Measurements from ENCODE around the gene ACTL7B.

The ACTL7B gene

GRCh38 chr9:108834959-108835665 is 20.7 kb downstream of the ACTL7B start:
- no peaks in the 10 kb centered on the region for H3K27me3 ChIP-seq (ENCODE audit: low read length)
- H3K36me3 ChIP-seq (ENCODE audit: low read length), result no peaks in the 10 kb centered on the region
- H3K27ac ChIP-seq (ENCODE audit: low read depth, low read length), result no peak overlapping the region
- no peaks in the 10 kb centered on the region for H3K9me3 ChIP-seq (ENCODE audit: insufficient read depth, low read length)
- H3K4me2 ChIP-seq (ENCODE audit: low read depth, low read length, poor library complexity, severe bottlenecking), result no peak overlapping the region
- no peaks in the 10 kb centered on the region for H3K79me2 ChIP-seq (ENCODE audit: insufficient read depth, low read length)
- no peak overlapping the region for H3K4me3 ChIP-seq (ENCODE audit: insufficient read depth, low read length, poor library complexity, severe bottlenecking)
- no peaks in the 10 kb centered on the region for H3K9me2 ChIP-seq (replicated peaks; ENCODE audit: insufficient read depth, low read length)
- no peak overlapping the region for H3K9ac ChIP-seq (ENCODE audit: low read length)
- no peaks in the 10 kb centered on the region for H4K20me1 ChIP-seq (ENCODE audit: low read depth, low read length)
- no peak overlapping the region for H2AFZ ChIP-seq (ENCODE audit: low read depth, low read length, severe bottlenecking)
- H3F3A ChIP-seq (ENCODE audit: insufficient read depth), result no peaks in the 10 kb centered on the region
- TF ChIP-seq CTCF (IDR thresholded peaks at IDR 0.05; ENCODE audit: insufficient read depth, low read length, poor library complexity, severe bottlenecking) (no peak), EZH2phosphoT487 (conservative IDR thresholded peaks at IDR 0.05; ENCODE audit: low read length) (no peak)

GRCh38 chr9:108832179-108832500 is 23.6 kb downstream of the ACTL7B start:
- H3K27ac ChIP-seq (ENCODE audit: low read depth, low read length), result no peak overlapping the region
- no peak overlapping the region for H3K9ac ChIP-seq (ENCODE audit: low read length)
- H3K9me3 ChIP-seq (ENCODE audit: insufficient read depth, low read length), result no peaks in the 10 kb centered on the region
- no peak overlapping the region for H2AFZ ChIP-seq (ENCODE audit: low read depth, low read length, severe bottlenecking)
- TF ChIP-seq CTCF (IDR thresholded peaks at IDR 0.05; ENCODE audit: insufficient read depth, low read length, poor library complexity, severe bottlenecking) (no peak), EZH2phosphoT487 (conservative IDR thresholded peaks at IDR 0.05; ENCODE audit: low read length) (no peak)
- H4K20me1 ChIP-seq (ENCODE audit: low read depth, low read length), result no peaks in the 10 kb centered on the region
- no peaks in the 10 kb centered on the region for H3K9me2 ChIP-seq (replicated peaks; ENCODE audit: insufficient read depth, low read length)
- H3K4me3 ChIP-seq (ENCODE audit: insufficient read depth, low read length, poor library complexity, severe bottlenecking), result no peak overlapping the region
- H3K79me2 ChIP-seq (ENCODE audit: insufficient read depth, low read length), result no peaks in the 10 kb centered on the region
- no peaks in the 10 kb centered on the region for H3K36me3 ChIP-seq (ENCODE audit: low read length)
- no peaks in the 10 kb centered on the region for H3F3A ChIP-seq (ENCODE audit: insufficient read depth)
- H3K4me2 ChIP-seq (ENCODE audit: low read depth, low read length, poor library complexity, severe bottlenecking), result no peak overlapping the region
- no peaks in the 10 kb centered on the region for H3K27me3 ChIP-seq (ENCODE audit: low read length)

GRCh38 chr9:108831496-108832178 is 24.1 kb downstream of the ACTL7B start:
- TF ChIP-seq EZH2phosphoT487 (conservative IDR thresholded peaks at IDR 0.05; ENCODE audit: low read length) (no peak), CTCF (IDR thresholded peaks at IDR 0.05; ENCODE audit: insufficient read depth, low read length, poor library complexity, severe bottlenecking) (no peak)

More at GRCh38 chr9:108831496-108832178, 24.1 kb downstream of the ACTL7B start:
- H3K36me3 ChIP-seq (ENCODE audit: low read length), result no peaks in the 10 kb centered on the region
- no peaks in the 10 kb centered on the region for H4K20me1 ChIP-seq (ENCODE audit: low read depth, low read length)
- H3K9ac ChIP-seq (ENCODE audit: low read length), result no peak overlapping the region
- no peaks in the 10 kb centered on the region for H3K9me2 ChIP-seq (replicated peaks; ENCODE audit: insufficient read depth, low read length)
- H3K27me3 ChIP-seq (ENCODE audit: low read length), result no peaks in the 10 kb centered on the region
- no peak overlapping the region for H3K4me3 ChIP-seq (ENCODE audit: insufficient read depth, low read length, poor library complexity, severe bottlenecking)
- no peaks in the 10 kb centered on the region for H3K79me2 ChIP-seq (ENCODE audit: insufficient read depth, low read length)
- no peaks in the 10 kb centered on the region for H3F3A ChIP-seq (ENCODE audit: insufficient read depth)
- H3K9me3 ChIP-seq (ENCODE audit: insufficient read depth, low read length), result no peaks in the 10 kb centered on the region
- no peak overlapping the region for H3K27ac ChIP-seq (ENCODE audit: low read depth, low read length)
- no peak overlapping the region for H3K4me2 ChIP-seq (ENCODE audit: low read depth, low read length, poor library complexity, severe bottlenecking)
- no peak overlapping the region for H2AFZ ChIP-seq (ENCODE audit: low read depth, low read length, severe bottlenecking)

Data from SU-DHL-6 (cell line).